ENCODE measurements around the gene PURA.

Gene PURA

DNA sequence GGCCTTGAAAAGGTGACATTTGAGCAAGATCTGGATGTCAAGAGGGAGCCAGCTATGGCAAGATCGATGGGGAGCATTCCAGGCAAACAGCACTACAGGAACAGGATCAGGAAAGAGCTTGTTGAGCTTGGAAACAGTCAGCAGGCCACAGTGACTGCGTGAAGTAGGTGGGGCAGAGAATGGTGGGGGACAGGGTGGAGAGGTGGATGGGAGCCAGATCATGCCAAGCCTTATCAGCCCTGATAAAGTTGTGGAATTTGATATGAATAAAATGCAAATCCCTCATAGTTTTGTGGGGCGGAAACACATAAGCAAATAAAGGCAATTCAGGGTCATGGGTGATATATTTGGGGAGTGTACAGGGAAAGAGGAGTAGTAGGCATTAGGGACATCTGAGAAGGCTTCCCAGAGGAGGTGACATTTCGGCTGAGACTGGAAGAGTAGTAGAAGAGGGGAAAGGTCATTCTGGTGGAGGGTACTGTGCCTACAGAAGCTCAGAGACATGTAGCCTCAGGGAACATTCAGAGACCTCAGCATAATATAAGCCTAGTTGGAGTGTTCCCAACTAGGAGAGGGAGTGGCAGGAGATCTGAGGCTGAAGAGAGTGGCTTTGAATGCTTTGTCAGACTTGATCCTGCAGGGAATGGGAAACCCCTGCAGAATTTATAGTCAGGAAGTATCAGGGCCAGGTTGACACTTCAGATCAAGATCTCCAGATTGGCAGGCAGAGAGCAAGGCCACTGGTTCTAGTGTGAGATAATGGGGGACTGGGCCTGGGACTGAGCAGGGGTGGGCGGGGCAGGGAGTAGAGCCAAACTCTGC is 51.4 kb downstream of the PURA start:
- no peak for FAIRE-seq
- TF ChIP-seq POU2F2 (IDR thresholded peaks at IDR 0.05; ENCODE audit: low read depth, low read length) (no peak), POLR2A (IDR thresholded peaks at IDR 0.05; ENCODE audit: low read depth, low read length) (no peak), TAF1 (IDR thresholded peaks at IDR 0.05; ENCODE audit: low read depth, low read length) (no peak), SPI1 (IDR thresholded peaks at IDR 0.05; ENCODE audit: low read depth, low read length) (no peak), PAX5 (IDR thresholded peaks at IDR 0.05; ENCODE audit: insufficient read depth, low read length, severe bottlenecking) (no peak), POLR2AphosphoS5 (IDR thresholded peaks at IDR 0.05; ENCODE audit: low read depth, low read length) (no peak)

DNA sequence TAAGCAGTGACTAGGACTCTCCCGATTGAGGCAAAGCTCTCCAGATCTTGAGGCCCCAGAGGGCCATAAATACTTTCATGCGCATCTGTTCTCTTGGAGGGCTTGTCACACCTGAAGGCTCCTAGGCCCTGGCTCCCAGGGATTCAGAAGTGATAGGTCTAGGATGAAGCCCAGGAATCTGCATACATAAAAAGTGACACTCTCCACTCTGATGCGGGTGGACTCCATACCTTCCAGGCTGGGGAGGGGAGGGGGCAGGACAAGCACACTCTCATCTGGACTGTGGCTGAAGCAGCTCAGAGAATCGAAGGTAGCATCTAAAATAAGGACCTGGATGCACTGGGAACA is 52.0 kb downstream of the PURA start:
- no peak for DNase-seq (ENCODE audit: insufficient read length, low spot score)
- no peak for FAIRE-seq
- TF ChIP-seq POLR2A (IDR thresholded peaks at IDR 0.05; ENCODE audit: low read depth, low read length) (no peak), SPI1 (IDR thresholded peaks at IDR 0.05; ENCODE audit: low read depth, low read length) (no peak), POU2F2 (IDR thresholded peaks at IDR 0.05; ENCODE audit: low read depth, low read length) (no peak), TAF1 (IDR thresholded peaks at IDR 0.05; ENCODE audit: low read depth, low read length) (no peak), POLR2AphosphoS5 (IDR thresholded peaks at IDR 0.05; ENCODE audit: low read depth, low read length) (no peak), PAX5 (IDR thresholded peaks at IDR 0.05; ENCODE audit: insufficient read depth, low read length, severe bottlenecking) (no peak)

More for the DNA sequence above, 51.4 kb downstream of the PURA start:
- DNase-seq (ENCODE audit: insufficient read length, low spot score), result no peak

DNA sequence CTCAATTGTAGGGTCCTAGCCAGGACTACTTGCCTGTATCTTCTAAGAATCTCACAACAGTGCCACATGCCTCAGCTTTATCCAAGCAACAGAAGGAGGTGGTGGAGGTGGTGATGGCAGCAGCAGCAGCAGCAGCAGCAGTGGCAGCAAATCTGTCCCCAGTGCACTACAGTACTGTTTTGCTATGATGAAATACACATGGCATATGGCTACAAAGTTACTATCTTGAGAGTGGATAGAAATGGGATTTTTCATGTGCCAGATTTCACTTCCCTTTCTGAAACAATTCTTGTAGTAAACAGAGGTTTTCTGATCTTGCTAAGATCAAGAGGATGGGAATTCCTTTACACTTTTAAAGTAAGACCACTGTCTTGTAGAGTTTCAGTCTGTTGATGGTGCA is 53.0 kb downstream of the PURA start:
- no peak for FAIRE-seq
- TF ChIP-seq SPI1 (IDR thresholded peaks at IDR 0.05; ENCODE audit: low read depth, low read length) (peak; percentile 77), POU2F2 (IDR thresholded peaks at IDR 0.05; ENCODE audit: low read depth, low read length) (no peak)

DNA sequence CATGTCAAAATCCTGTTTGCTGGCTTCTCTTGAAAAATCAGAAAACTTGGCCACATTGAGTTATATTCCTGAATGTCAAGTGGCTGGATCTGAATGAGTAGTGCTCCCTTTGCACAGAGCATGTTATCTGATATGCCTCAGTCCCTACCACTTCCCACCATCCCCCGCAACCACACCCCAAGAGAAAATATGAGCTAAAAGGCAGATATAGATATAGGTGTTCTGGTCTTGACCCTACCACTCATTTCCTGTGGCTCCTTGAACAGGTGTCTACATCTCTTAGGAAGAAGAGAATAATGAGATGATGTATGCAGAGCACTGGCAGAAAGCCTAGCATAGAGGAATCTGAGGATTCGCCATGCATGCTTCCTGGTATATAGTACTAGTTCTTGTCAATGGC is 54.5 kb downstream of the PURA start:
- no peak for TF ChIP-seq POU2F2 (IDR thresholded peaks at IDR 0.05; ENCODE audit: low read depth, low read length)
- no peak for TF ChIP-seq PAX5 (IDR thresholded peaks at IDR 0.05; ENCODE audit: insufficient read depth, low read length, severe bottlenecking)

More for the DNA sequence above, 53.0 kb downstream of the PURA start:
- DNase-seq (ENCODE audit: insufficient read length, low spot score), result no peak

DNA sequence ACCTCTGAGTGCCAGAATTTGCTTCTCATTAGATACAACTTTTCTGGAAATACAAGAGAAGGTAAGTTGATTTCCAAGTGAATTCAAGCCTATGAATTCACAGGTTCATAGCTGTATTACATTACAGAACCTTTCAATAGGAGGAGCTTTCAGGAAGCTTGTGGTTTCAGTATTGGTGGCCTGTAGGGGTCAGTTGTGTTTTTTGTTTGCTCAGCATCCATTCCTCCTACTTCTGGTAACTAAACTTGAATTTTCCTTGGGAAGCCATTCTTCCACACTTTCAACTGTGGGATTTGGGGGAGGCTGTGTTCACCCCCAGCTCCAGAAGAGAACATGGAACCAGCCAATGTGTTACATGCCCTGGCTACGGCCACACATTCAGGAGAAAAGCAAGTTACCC is 55.5 kb downstream of the PURA start:
- peak; percentile 50 for FAIRE-seq
- TF ChIP-seq SPI1 (IDR thresholded peaks at IDR 0.05; ENCODE audit: low read depth, low read length), result no peak
- TF ChIP-seq POLR2A (IDR thresholded peaks at IDR 0.05; ENCODE audit: low read depth, low read length), result no peak
- no peak for TF ChIP-seq POU2F2 (IDR thresholded peaks at IDR 0.05; ENCODE audit: low read depth, low read length)
- TF ChIP-seq PAX5 (IDR thresholded peaks at IDR 0.05; ENCODE audit: insufficient read depth, low read length, severe bottlenecking), result no peak
- TF ChIP-seq POLR2AphosphoS5 (IDR thresholded peaks at IDR 0.05; ENCODE audit: low read depth, low read length), result no peak
- no peak for TF ChIP-seq TAF1 (IDR thresholded peaks at IDR 0.05; ENCODE audit: low read depth, low read length)

More for the DNA sequence above, 54.5 kb downstream of the PURA start:
- DNase-seq (ENCODE audit: insufficient read length, low spot score) (no peak), FAIRE-seq (no peak)

DNA sequence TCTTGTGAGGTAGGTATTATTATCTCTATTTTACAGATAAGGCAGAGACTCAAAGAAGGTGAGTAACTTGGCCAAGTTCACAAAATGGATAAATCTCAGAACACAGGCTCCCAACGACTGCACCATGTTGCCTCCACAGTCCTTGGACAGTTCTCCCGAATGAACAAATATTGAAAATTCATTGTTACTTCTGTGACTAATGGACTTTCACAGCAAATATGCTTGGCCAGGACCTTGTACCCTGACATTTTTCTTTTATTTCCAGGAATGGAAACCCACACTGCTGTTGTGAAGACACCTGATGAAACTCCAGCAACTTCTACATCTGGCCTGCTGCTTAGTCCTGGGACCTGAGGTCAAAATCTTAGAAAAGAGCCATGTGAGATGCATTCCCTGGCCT is 58.6 kb downstream of the PURA start:
- TF ChIP-seq TAF1 (IDR thresholded peaks at IDR 0.05; ENCODE audit: low read depth, low read length), result no peak
- no peak for TF ChIP-seq SPI1 (IDR thresholded peaks at IDR 0.05; ENCODE audit: low read depth, low read length)
- TF ChIP-seq POLR2A (IDR thresholded peaks at IDR 0.05; ENCODE audit: low read depth, low read length), result no peak
- no peak for TF ChIP-seq POLR2AphosphoS5 (IDR thresholded peaks at IDR 0.05; ENCODE audit: low read depth, low read length)
- no peak for TF ChIP-seq PAX5 (IDR thresholded peaks at IDR 0.05; ENCODE audit: insufficient read depth, low read length, severe bottlenecking)
- no peak for TF ChIP-seq POU2F2 (IDR thresholded peaks at IDR 0.05; ENCODE audit: low read depth, low read length)
- DNase-seq (ENCODE audit: insufficient read length, low spot score) (no peak), FAIRE-seq (no peak)

More for the DNA sequence above, 55.5 kb downstream of the PURA start:
- no peak for DNase-seq (ENCODE audit: insufficient read length, low spot score)

DNA sequence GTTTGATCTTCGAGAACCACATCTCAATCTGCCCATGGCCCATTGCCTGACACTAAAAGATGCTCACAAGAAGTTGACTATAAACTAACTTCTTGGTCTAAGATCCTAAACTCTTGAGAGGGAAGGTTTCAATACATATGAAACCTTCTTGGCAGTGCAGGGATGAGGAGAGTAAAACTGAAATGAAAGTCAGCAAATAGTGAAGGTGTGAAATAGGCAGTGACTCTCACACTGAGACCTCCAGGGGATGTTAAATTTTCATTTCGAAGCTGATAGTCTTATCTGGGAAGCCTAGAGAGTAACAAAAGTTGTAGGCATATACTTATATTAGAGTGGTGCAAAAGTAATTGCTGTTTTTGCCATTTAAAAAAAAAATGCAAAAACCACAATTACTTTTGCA is 60.1 kb downstream of the PURA start:
- no peak for FAIRE-seq
- DNase-seq (ENCODE audit: insufficient read length, low spot score), result no peak
- TF ChIP-seq POU2F2 (IDR thresholded peaks at IDR 0.05; ENCODE audit: low read depth, low read length) (no peak), PAX5 (IDR thresholded peaks at IDR 0.05; ENCODE audit: insufficient read depth, low read length, severe bottlenecking) (no peak), SPI1 (IDR thresholded peaks at IDR 0.05; ENCODE audit: low read depth, low read length) (no peak), TAF1 (IDR thresholded peaks at IDR 0.05; ENCODE audit: low read depth, low read length) (no peak), POLR2A (IDR thresholded peaks at IDR 0.05; ENCODE audit: low read depth, low read length) (no peak), POLR2AphosphoS5 (IDR thresholded peaks at IDR 0.05; ENCODE audit: low read depth, low read length) (no peak)

DNA sequence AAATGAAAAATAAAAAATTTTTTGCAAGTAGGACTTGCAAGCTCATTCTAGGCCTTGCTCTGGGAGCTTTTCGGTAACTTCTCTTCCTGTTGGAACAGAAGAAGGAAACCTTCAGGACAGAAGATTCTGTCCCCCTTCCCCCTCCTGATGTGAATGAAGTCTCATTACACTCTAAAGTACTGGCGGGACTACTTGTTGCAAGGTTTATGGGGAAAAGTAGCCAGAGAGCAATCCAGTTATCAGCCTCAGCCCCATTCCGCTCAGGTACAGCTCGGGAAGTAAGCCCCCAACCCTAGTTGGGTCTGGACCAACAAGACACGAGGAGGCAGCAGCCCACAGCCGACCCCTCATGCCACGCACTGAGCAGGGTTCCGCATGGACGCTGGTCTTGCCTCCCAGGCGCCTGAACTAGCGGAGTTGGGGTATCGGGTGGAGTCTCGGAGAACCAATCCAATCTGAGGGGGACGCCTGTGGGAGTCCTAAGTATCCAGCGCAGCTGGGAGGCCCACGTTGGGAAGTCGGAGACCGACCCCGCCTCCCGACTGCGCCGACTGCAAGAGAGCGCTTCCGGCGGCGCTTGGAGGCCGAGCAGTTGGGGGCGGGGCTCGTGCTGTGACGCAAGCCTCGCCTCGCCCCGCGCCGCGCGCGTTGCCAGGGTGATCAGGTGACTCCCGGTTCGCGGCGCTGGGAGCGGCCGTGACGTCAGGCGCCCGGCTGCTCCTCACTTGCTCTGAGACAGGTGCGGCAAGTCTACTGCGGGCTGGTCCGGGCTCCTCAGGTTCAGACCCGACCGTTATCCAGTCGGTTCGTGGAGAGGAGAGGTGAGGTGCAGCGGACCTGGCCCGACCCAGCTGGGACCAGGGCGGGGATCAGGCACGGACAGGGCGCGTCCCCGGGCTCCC is 60.8 kb downstream of the PURA start, which contains the start of gene CYSTM1:
CYSTM1 (plus strand) TSS at position 724 of the 902 bp plus-strand sequence. CDS start 19,278 bp downstream, outside the sequence.
- FAIRE-seq, result peak; percentile 99
- DNase-seq (ENCODE audit: insufficient read length, low spot score), result peak; percentile 90
- peak; percentile 84 for TF ChIP-seq TAF1 (IDR thresholded peaks at IDR 0.05; ENCODE audit: low read depth, low read length)
- TF ChIP-seq POU2F2 (IDR thresholded peaks at IDR 0.05; ENCODE audit: low read depth, low read length), result no peak
- TF ChIP-seq SPI1 (IDR thresholded peaks at IDR 0.05; ENCODE audit: low read depth, low read length), result no peak
- peak; percentile 76 for TF ChIP-seq POLR2AphosphoS5 (IDR thresholded peaks at IDR 0.05; ENCODE audit: low read depth, low read length)
- no peak for TF ChIP-seq PAX5 (IDR thresholded peaks at IDR 0.05; ENCODE audit: insufficient read depth, low read length, severe bottlenecking)
- peak; percentile 76 for TF ChIP-seq POLR2A (IDR thresholded peaks at IDR 0.05; ENCODE audit: low read depth, low read length)
